Right atrium auricular region (tissue), 2 donors: ENCODE data around the gene GAA. TPM values are rescaled to one million over a fixed set of nuclear protein-coding genes. Genes with fewer than 3 reads are reported as not detected.

ENCODE experiments used
- DNase-seq: peaks from one replicate; pipeline ENCODE4 v3.0.0-alpha.2; 2019; ENCODE audit warnings: low spot score
- H3K27ac ChIP-seq, 2 donors: fragments of 200-600 bp; sonication (generic); 1 replicate in 1 of 2; 2 replicates in 1 of 2; pipeline ENCODE4 v1.5.1; 2016 to 2019
- H3K27me3 ChIP-seq, 2 donors: fragments of 200-600 bp; sonication (generic); one replicate each; pipeline versions ENCODE4 v1.5.1 to v1.6.0; 2017 to 2019
- H3K36me3 ChIP-seq: fragments of 200-600 bp; sonication (generic); one replicate; pipeline ENCODE4 v1.5.1; 2016
- H3K4me1 ChIP-seq, 2 donors: fragments of 200-600 bp; sonication (generic); one replicate each; pipeline versions ENCODE4 v1.5.1 to v1.6.0; 2017 to 2019
- H3K4me3 ChIP-seq, 2 donors: fragments of 200-600 bp; sonication (generic); 1 replicate in 1 of 2; 2 replicates in 1 of 2; pipeline ENCODE4 v1.5.1; 2017 to 2019; ENCODE audit warnings: mild to moderate bottlenecking in 1 of 2, moderate library complexity in 1 of 2
- H3K9me3 ChIP-seq, 2 donors: fragments of 200-600 bp; sonication (generic); one replicate each; pipeline ENCODE4 v1.5.1; 2019
- CTCF ChIP-seq, 2 donors: fragments of 200-600 bp; sonication (generic); IDR thresholded peaks; one replicate each; pipeline ENCODE4 v1.5.1; 2019; ENCODE audit warnings: antibody characterized with exemption in 2 of 2
- total RNA-seq, 2 donors: library from RNA; depleted of rRNA; stranded (reverse); fragments of >200 nt; gene quantifications; one replicate each; pipeline ENCODE4 v1.1.0, GENCODE V29; 2016

The GAA gene
- total RNA-seq, 2 donors from 2014 or later = 54.8 to 99.1 TPM

- Histone ChIP-seq H3K27me3 (no peaks in the 10 kb centered on the region), H3K9me3 (no peaks in the 10 kb centered on the region), H3K4me3 (no peak overlapping the region), H3K4me1 (no peaks in the 10 kb centered on the region), H3K36me3 (peaks cover 4% of the 10 kb centered on the region), H3K27ac (no peak overlapping the region)
- no peak for TF ChIP-seq CTCF (IDR thresholded peaks at IDR 0.05)
- no peak for DNase-seq
Measured at GRCh38 chr17:80123791-80124190, 22.4 kb downstream of the GAA start.

GRCh38 chr17:80124351-80124981, 23.1 kb downstream of the GAA start:
- no peaks in the 10 kb centered on the region for H3K4me1 ChIP-seq
- no peaks in the 10 kb centered on the region for H3K36me3 ChIP-seq
- no peak for DNase-seq
- H3K9me3 ChIP-seq = no peaks in the 10 kb centered on the region
- no peak overlapping the region for H3K27ac ChIP-seq
- H3K4me3 ChIP-seq = no peak overlapping the region
- no peaks in the 10 kb centered on the region for H3K27me3 ChIP-seq
- no peak for TF ChIP-seq CTCF (IDR thresholded peaks at IDR 0.05)

- no peaks in the 10 kb centered on the region for H3K4me1 ChIP-seq
- no peaks in the 10 kb centered on the region for H3K36me3 ChIP-seq
- no peak for DNase-seq
- H3K4me3 ChIP-seq = no peak overlapping the region
- no peak for TF ChIP-seq CTCF (IDR thresholded peaks at IDR 0.05)
- H3K9me3 ChIP-seq = no peaks in the 10 kb centered on the region
- no peak overlapping the region for H3K27ac ChIP-seq
- no peaks in the 10 kb centered on the region for H3K27me3 ChIP-seq
Measured at GRCh38 chr17:80125656-80126448, 24.5 kb downstream of the GAA start.

- DNase-seq = no peak
- Histone ChIP-seq H3K9me3 (no peaks in the 10 kb centered on the region), H3K27ac (no peak overlapping the region), H3K4me3 (no peak overlapping the region), H3K4me1 (no peaks in the 10 kb centered on the region), H3K27me3 (no peaks in the 10 kb centered on the region), H3K36me3 (no peaks in the 10 kb centered on the region)
- no peak for TF ChIP-seq CTCF (IDR thresholded peaks at IDR 0.05)
Measured at GRCh38 chr17:80126449-80126715, 25.0 kb downstream of the GAA start.

GRCh38 chr17:80129006-80129565, 27.7 kb downstream of the GAA start:
- no peak overlapping the region for H3K27ac ChIP-seq
- no peak for DNase-seq
- no peak for TF ChIP-seq CTCF (IDR thresholded peaks at IDR 0.05)
- H3K27me3 ChIP-seq = no peaks in the 10 kb centered on the region
- H3K4me3 ChIP-seq = no peak overlapping the region
- H3K36me3 ChIP-seq = peaks cover 9% of the 10 kb centered on the region
- no peaks in the 10 kb centered on the region for H3K4me1 ChIP-seq
- H3K9me3 ChIP-seq = no peaks in the 10 kb centered on the region
